Measurements from ENCODE around the gene SH3BP2.

SH3BP2 gene

DNA sequence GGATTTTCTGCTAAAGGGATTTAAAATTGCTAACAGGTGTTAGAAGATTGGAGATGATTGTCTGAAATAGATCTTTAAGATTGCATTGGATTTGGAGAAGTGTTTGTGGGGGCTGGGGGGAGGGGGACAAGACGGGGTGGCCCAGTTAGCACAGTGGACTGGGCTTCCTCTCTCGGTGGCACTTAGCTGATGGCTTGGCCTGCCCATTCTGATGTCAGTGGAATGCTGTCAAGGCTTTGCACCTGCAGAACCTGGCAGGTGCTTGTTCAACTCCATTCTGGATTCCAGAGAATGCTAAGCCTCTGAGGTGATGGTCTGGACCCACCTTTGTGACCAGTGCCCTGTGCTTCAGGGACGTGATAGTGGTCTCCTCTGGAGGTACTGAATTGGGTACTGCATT lies 94.5 kb downstream of the SH3BP2 start:
- no peak for DNase-seq

DNA sequence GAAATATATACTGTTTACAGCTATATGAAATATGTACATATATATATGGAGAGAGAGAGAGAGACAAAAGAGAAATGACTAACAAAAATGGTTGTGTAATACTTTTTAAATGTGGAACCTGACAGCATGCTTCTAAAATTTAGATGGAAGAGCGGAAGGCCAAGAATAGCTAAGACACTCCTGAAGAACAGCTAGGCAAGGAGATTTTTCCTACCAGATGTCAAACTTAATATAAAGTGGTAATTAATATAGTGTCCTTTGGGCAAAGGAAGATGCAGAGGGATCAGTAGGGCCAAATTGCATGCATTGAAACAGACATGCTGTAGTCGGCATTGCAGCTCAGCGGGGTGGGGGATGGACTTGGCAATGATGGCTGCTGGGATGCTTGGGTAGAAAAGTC lies 96.0 kb downstream of the SH3BP2 start:
- DNase-seq, result no peak

Measured in NCI-H345 (cell line).